Erythroblast (primary cell): Measurements from ENCODE around the gene METTL9.

Experiments used
- GATA1 ChIP-seq: IDR thresholded peaks from 2 replicates; pipeline ENCODE4 v1.6.1; 2011; ENCODE audit warnings: low read depth, mild to moderate bottlenecking, control low read depth, low read length, moderate library complexity
- POLR2A ChIP-seq: IDR thresholded peaks from 2 replicates; pipeline ENCODE4 v1.6.1; 2011; ENCODE audit warnings: mild to moderate bottlenecking, low read length

GRCh38 chr16:21560462-21560861, 38.9 kb upstream of the METTL9 start:
- TF ChIP-seq POLR2A, result no peak
- TF ChIP-seq GATA1, result no peak
